Spleen (tissue), 11 donors: Measurements from ENCODE around the gene USH2A. TPM values are rescaled to one million over a fixed set of nuclear protein-coding genes. Genes with fewer than 3 reads are reported as not detected.

Source experiments
- DNase-seq: peaks from one replicate; pipeline ENCODE4 v3.0.0-alpha.2; 2020
- H3K27ac ChIP-seq, 8 donors: fragments of 200-600 bp; sonication (generic) in 7 of 8; 1 replicate in 4 of 8; 2 replicates in 4 of 8; pipeline versions ENCODE4 v1.5.0 to v1.8.0; 2016 to 2021; ENCODE audit warnings: inconsistent platforms in 4 of 8, mild to moderate bottlenecking in 4 of 8, moderate library complexity in 1 of 8
- H3K27me3 ChIP-seq, 7 donors: fragments of 200-600 bp; sonication (generic) in 6 of 7; replicated peaks in 1 of 7; 1 replicate in 4 of 7; 2 replicates in 3 of 7; pipeline versions ENCODE4 v1.5.0 to v1.8.0; 2016 to 2021; ENCODE audit warnings: inconsistent platforms in 3 of 7, mild to moderate bottlenecking in 1 of 7
- H3K36me3 ChIP-seq, 6 donors: fragments of 200-600 bp; sonication (generic) in 5 of 6; 1 replicate in 4 of 6; 2 replicates in 2 of 6; pipeline versions ENCODE4 v1.5.0 to v1.8.0; 2016 to 2021; ENCODE audit warnings: inconsistent platforms in 2 of 6
- H3K4me1 ChIP-seq, 6 donors: fragments of 200-600 bp; sonication (generic) in 5 of 6; 1 replicate in 3 of 6; 2 replicates in 3 of 6; pipeline versions ENCODE4 v1.5.0 to v1.8.0; 2016 to 2021; ENCODE audit warnings: inconsistent platforms in 3 of 6
- H3K4me3 ChIP-seq, 8 donors: fragments of 200-600 bp; sonication (generic) in 7 of 8; 1 replicate in 4 of 8; 2 replicates in 4 of 8; pipeline versions ENCODE4 v1.5.0 to v1.8.0; 2016 to 2021; ENCODE audit warnings: inconsistent platforms in 4 of 8, mild to moderate bottlenecking in 4 of 8, moderate library complexity in 2 of 8
- H3K9me3 ChIP-seq, 8 donors: fragments of 200-600 bp; sonication (generic) in 7 of 8; 1 replicate in 4 of 8; 2 replicates in 4 of 8; pipeline versions ENCODE4 v1.5.0 to v1.8.0; 2016 to 2021; ENCODE audit warnings: inconsistent platforms in 4 of 8
- CTCF ChIP-seq, 11 experiments: fragments of 200-600 bp in 7 of 11; fragments of 450-650 bp in 4 of 11; sonication (generic) in 4 of 11; IDR thresholded peaks in 8 of 11; conservative IDR thresholded peaks in 3 of 11; 1 replicate in 7 of 11; 2 replicates in 4 of 11; pipeline versions ENCODE4 v1.4.0 to v1.8.0; 2016 to 2021; ENCODE audit warnings: antibody characterized with exemption in 11 of 11, inconsistent platforms in 4 of 11, mild to moderate bottlenecking in 1 of 11
- POLR2A ChIP-seq, 3 donors: fragments of 450-650 bp; IDR thresholded peaks; one replicate each; pipeline ENCODE4 v1.5.1; 2017; ENCODE audit warnings: antibody characterized with exemption in 3 of 3, mild to moderate bottlenecking in 1 of 3
- POLR2AphosphoS5 ChIP-seq, 3 donors: sonication (generic); formaldehyde crosslinking; IDR thresholded peaks; one replicate each; pipeline ENCODE4 v1.5.1; 2017; ENCODE audit warnings: antibody characterized with exemption in 3 of 3
- WGBS, 5 donors: extraction: QIAGEN DNeasy Blood & Tissue Kit in 3 of 5; methylation state at CpG; one replicate each; pipeline versions ENCODE4 v1.1.5 to v1.1.7; 2013 to 2018; 5-methylcytosine and 5-hydroxymethylcytosine counted together
- intact Hi-C: fragments of 100-400 bp; cut with DNase I; formaldehyde crosslinking; loops from one replicate; pipeline ENCODE4 v1.15.0; 2023; ENCODE audit warnings: low total_unique reads
- polyA plus RNA-seq, 3 donors: library from polyadenylated mRNA; stranded (reverse); fragments of 200-250 nt; gene quantifications; one replicate each; pipeline ENCODE4 v1.2.1, GENCODE V29; 2013
- total RNA-seq, 7 donors: library from RNA; depleted of rRNA in 3 of 7; stranded (reverse); fragments of >200 nt in 3 of 7; fragmentation: NEBNext Ultra II Directional in 4 of 7; extraction: Animal tissue kit (Norgen Biotek cat#: 25700) in 4 of 7; gene quantifications; one replicate each; pipeline versions ENCODE4 v1.1.0 to v1.2.1, GENCODE V29; 2016 to 2021
- donor health status: healthy with polysubstance abuse.
- donor health status: DM: no; HTN: no; CAD: no; lungs with moderate emphysema.
- donor health status: DM: no; HTN: no; CAD: no.
- donor health status: Bipolar disorder and iron deficiency.
- donor health status: healthy.
- donor health status: DM: no; HTN: no; CAD: no.
- donor health status: DM: yes; HTN: yes; CAD: no.

USH2A gene
- total and polyA plus RNA-seq, 10 donors: under 0.01 TPM; not detected in 9

- no peaks in the 10 kb centered on the region for H3K9me3 ChIP-seq
- DNase-seq: no peak
- peaks cover 0 to 4% (median 0%) of the 10 kb centered on the region in 7 donors for H3K27me3 ChIP-seq
- no peak overlapping the region for H3K27ac ChIP-seq
- no peaks in the 10 kb centered on the region for H3K4me1 ChIP-seq
- no peak overlapping the region for H3K4me3 ChIP-seq
- H3K36me3 ChIP-seq: no peaks in the 10 kb centered on the region
- intact Hi-C loops: no loop called here
- TF ChIP-seq POLR2AphosphoS5 (IDR thresholded peaks at IDR 0.05): no peak
- TF ChIP-seq POLR2A (IDR thresholded peaks at IDR 0.05): no peak
- no peak for TF ChIP-seq CTCF (IDR thresholded peaks at IDR 0.05 in 8 of 11, conservative IDR thresholded peaks at IDR 0.05 in 3 of 11)
- 78 to 83% (median 82%) methylated on average over 4 of the region's 4 CpGs for WGBS, 5 donors
These were observed 746.1 kb downstream of the USH2A start for GRCh38 chr1:215677112-215677511.

GRCh38 chr1:215673943-215674342 lies 749.3 kb downstream of the USH2A start:
- intact Hi-C loops: no loop called here
- TF ChIP-seq POLR2AphosphoS5 (IDR thresholded peaks at IDR 0.05) (no peak), POLR2A (IDR thresholded peaks at IDR 0.05) (no peak), CTCF (IDR thresholded peaks at IDR 0.05 in 8 of 11, conservative IDR thresholded peaks at IDR 0.05 in 3 of 11) (no peak)
- H3K4me1 ChIP-seq: no peaks in the 10 kb centered on the region
- H3K4me3 ChIP-seq: no peak overlapping the region
- no peak overlapping the region for H3K27ac ChIP-seq
- DNase-seq: no peak
- 67 to 86% (median 81%) methylated on average over 4 of the region's 4 CpGs for WGBS, 5 donors
- no peaks in the 10 kb centered on the region for H3K9me3 ChIP-seq
- no peaks in the 10 kb centered on the region for H3K36me3 ChIP-seq
- no peaks in the 10 kb centered on the region for H3K27me3 ChIP-seq

GRCh38 chr1:215672482-215672881 lies 750.8 kb downstream of the USH2A start:
- no peak overlapping the region for H3K27ac ChIP-seq
- no peaks in the 10 kb centered on the region for H3K27me3 ChIP-seq
- no peaks in the 10 kb centered on the region for H3K9me3 ChIP-seq
- no peaks in the 10 kb centered on the region for H3K36me3 ChIP-seq
- 66 to 76% (median 71%) methylated on average over 2 of the region's 2 CpGs for WGBS, 5 donors
- DNase-seq: no peak
- no peak for TF ChIP-seq CTCF (IDR thresholded peaks at IDR 0.05 in 8 of 11, conservative IDR thresholded peaks at IDR 0.05 in 3 of 11)
- TF ChIP-seq POLR2A (IDR thresholded peaks at IDR 0.05): no peak
- TF ChIP-seq POLR2AphosphoS5 (IDR thresholded peaks at IDR 0.05): no peak
- no peak overlapping the region for H3K4me3 ChIP-seq
- H3K4me1 ChIP-seq: no peaks in the 10 kb centered on the region
- intact Hi-C loops: no loop called here

GRCh38 chr1:215669806-215670491 lies 753.3 kb downstream of the USH2A start:
- no peaks in the 10 kb centered on the region for H3K27me3 ChIP-seq
- H3K4me3 ChIP-seq: no peak overlapping the region
- no peaks in the 10 kb centered on the region for H3K9me3 ChIP-seq
- TF ChIP-seq POLR2AphosphoS5 (IDR thresholded peaks at IDR 0.05) (no peak), CTCF (IDR thresholded peaks at IDR 0.05 in 8 of 11, conservative IDR thresholded peaks at IDR 0.05 in 3 of 11) (no peak), POLR2A (IDR thresholded peaks at IDR 0.05) (no peak)
- no peaks in the 10 kb centered on the region for H3K36me3 ChIP-seq
- intact Hi-C loops: no loop called here
- 30 to 40% (median 31%) methylated on average over 4 of the region's 4 CpGs for WGBS, 5 donors
- H3K27ac ChIP-seq: no peak overlapping the region
- no peaks in the 10 kb centered on the region for H3K4me1 ChIP-seq
- DNase-seq: no peak
